Ovary (tissue), 3 donors: Measurements from ENCODE around the gene RNF186.

Experiments used
- CTCF ChIP-seq, 3 donors: fragments of 450-650 bp in 2 of 3; fragments of 200-600 bp in 1 of 3; IDR thresholded peaks; one replicate each; pipeline versions ENCODE4 v1.5.1 to v1.8.0; 2016 to 2022; ENCODE audit warnings: antibody characterized with exemption in 3 of 3, mild to moderate bottlenecking in 1 of 3
- EP300 ChIP-seq: sonication (generic); formaldehyde crosslinking; IDR thresholded peaks from one replicate; pipeline ENCODE4 v1.6.1; 2017; ENCODE audit warnings: antibody characterized with exemption
- donor health status: DM: no; HTN: no; CAD: no.

DNA sequence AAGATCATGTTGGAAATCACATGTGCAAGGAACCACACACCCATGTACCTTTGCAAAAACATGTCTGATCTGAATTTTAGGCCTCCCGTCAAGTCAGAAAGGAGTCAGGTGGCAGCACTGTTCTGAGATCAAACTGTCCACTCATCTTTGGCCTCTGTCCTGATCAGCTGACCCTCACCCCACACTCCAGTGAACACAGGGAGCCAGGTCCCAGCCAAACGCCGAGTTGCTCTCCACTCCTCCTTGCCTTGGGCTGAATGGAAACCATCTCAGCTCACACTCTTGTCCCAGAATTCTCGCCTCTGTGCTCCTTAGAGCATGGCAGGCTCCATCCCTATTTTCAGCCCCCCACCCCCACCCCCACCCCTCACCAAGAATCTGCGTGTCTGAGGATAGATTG, 4.6 kb upstream of the RNF186 start:
- TF ChIP-seq CTCF (IDR thresholded peaks at IDR 0.05), result no peak
- TF ChIP-seq EP300, result no peak
